Measurements from ENCODE around the gene KAT6B.
"Not testable (repeated sequence)": the region's sequence is repeated elsewhere in the genome, so short reads cannot be mapped to it uniquely, and the experiment has no call there.

Gene KAT6B

GRCh38 chr10:74890460-74890859 is 64.1 kb downstream of the KAT6B start:
- no peak for DNase-seq (ENCODE audit: low read depth in 2 of 2)

- DNase-seq (ENCODE audit: low read depth in 2 of 2), result no peak
Observed at GRCh38 chr10:74891053-74891452, 64.7 kb downstream of the KAT6B start.

GRCh38 chr10:74892839-74893238 is 66.4 kb downstream of the KAT6B start:
- no peak for DNase-seq (ENCODE audit: low read depth in 2 of 2)

- not testable (repeated sequence) for DNase-seq (ENCODE audit: low read depth in 2 of 2)
Observed at GRCh38 chr10:74893329-74893728, 66.9 kb downstream of the KAT6B start.

- no peak for DNase-seq (ENCODE audit: low read depth in 2 of 2)
Observed at GRCh38 chr10:74896788-74897527, 70.6 kb downstream of the KAT6B start.

- no peak for DNase-seq (ENCODE audit: low read depth in 2 of 2)
Observed at GRCh38 chr10:74898201-74898976, 72.0 kb downstream of the KAT6B start.

GRCh38 chr10:74900297-74900696 is 73.9 kb downstream of the KAT6B start:
- peak in 1 of 2 donors; percentile 6 for DNase-seq (ENCODE audit: low read depth in 2 of 2)

- DNase-seq (ENCODE audit: low read depth in 2 of 2), result no peak
Observed at GRCh38 chr10:74901301-74901700, 74.9 kb downstream of the KAT6B start.

GRCh38 chr10:74901867-74902450 is 75.6 kb downstream of the KAT6B start:
- no peak for DNase-seq (ENCODE audit: low read depth in 2 of 2)

- no peak for DNase-seq (ENCODE audit: low read depth in 2 of 2)
Observed at GRCh38 chr10:74903491-74903890, 77.1 kb downstream of the KAT6B start.

GRCh38 chr10:74906611-74907198 is 80.3 kb downstream of the KAT6B start:
- no peak for DNase-seq (ENCODE audit: low read depth in 2 of 2)

GRCh38 chr10:74909670-74910069 is 83.3 kb downstream of the KAT6B start:
- no peak for DNase-seq (ENCODE audit: low read depth in 2 of 2)

GRCh38 chr10:74910241-74910975 is 84.0 kb downstream of the KAT6B start:
- DNase-seq (ENCODE audit: low read depth in 2 of 2), result no peak

GRCh38 chr10:74910976-74911350 is 84.6 kb downstream of the KAT6B start:
- DNase-seq (ENCODE audit: low read depth in 2 of 2), result no peak

GRCh38 chr10:74912182-74912581 is 85.8 kb downstream of the KAT6B start:
- DNase-seq (ENCODE audit: low read depth in 2 of 2), result no peak

- no peak for DNase-seq (ENCODE audit: low read depth in 2 of 2)
Observed at GRCh38 chr10:74912682-74913081, 86.3 kb downstream of the KAT6B start.

GRCh38 chr10:74913377-74913979 is 87.1 kb downstream of the KAT6B start:
- DNase-seq (ENCODE audit: low read depth in 2 of 2), result no peak

GRCh38 chr10:74916283-74916682 is 89.9 kb downstream of the KAT6B start:
- DNase-seq (ENCODE audit: low read depth in 2 of 2), result no peak

- no peak for DNase-seq (ENCODE audit: low read depth in 2 of 2)
Observed at GRCh38 chr10:74917481-74918077, 91.2 kb downstream of the KAT6B start.

- DNase-seq (ENCODE audit: low read depth in 2 of 2), result no peak
Observed at GRCh38 chr10:74919671-74920070, 93.3 kb downstream of the KAT6B start.

GRCh38 chr10:74921070-74921469 is 94.7 kb downstream of the KAT6B start:
- not testable (repeated sequence) for DNase-seq (ENCODE audit: low read depth in 2 of 2)
